Skin of body (tissue), 2 donors: ENCODE data around the gene GPSM3. TPM values are rescaled to one million over a fixed set of nuclear protein-coding genes. Genes with fewer than 3 reads are reported as not detected.
"Not testable (repeated sequence)": the region's sequence is repeated elsewhere in the genome, so short reads cannot be mapped to it uniquely, and the experiment has no call there.

Experiments
- DNase-seq: peaks from one replicate; lab custom pipeline; 2025; lab: John Stamatoyannopoulos, UW
- total RNA-seq: library from RNA; depleted of rRNA; stranded (reverse); fragments of >200 nt; gene quantifications from one replicate; pipeline ENCODE4 v1.2.3, GENCODE V29; 2014

Gene GPSM3
- total RNA-seq, 1 donor from 2014 or later: 4.1 TPM

DNA sequence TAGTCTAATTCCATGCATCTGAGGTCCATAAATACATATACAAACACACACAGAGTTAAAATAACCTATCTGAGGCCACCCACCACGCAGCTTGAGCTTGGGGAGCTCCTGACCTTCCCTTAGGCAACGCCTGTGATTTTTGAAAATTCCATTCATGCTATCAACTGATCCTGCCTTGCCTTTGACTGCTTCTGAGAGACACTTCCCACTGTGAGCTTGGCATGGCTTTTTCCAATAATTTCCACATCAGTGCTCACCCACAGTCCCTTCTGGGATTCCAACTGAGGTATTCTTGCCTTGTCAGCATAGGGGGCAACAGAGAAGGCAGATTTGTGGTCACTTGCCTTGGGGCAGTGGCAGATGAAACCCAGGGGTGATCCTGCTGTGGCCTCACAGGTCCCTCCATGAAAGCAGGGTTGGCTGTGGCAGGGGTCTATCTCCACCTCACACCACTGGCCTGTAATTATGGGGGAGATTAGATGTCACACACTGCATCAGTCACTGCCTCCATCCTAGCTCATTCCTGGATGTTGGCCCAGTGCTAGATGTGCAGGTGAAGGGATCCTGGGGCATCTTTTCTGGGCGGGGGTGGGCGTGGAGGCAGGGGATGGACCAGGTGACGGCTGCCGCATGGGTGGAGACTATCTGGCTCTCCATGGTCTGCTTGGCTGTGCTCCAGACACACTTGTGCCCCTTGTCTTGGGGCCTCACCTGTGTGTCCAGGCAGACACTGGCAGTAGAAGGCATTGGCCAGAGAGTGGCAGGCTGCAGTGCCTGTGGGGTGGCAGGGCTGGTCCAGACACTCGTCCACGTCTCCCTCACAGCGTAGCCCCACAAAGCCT, 11.2 kb upstream of the GPSM3 start:
- DNase-seq: no peak

DNA sequence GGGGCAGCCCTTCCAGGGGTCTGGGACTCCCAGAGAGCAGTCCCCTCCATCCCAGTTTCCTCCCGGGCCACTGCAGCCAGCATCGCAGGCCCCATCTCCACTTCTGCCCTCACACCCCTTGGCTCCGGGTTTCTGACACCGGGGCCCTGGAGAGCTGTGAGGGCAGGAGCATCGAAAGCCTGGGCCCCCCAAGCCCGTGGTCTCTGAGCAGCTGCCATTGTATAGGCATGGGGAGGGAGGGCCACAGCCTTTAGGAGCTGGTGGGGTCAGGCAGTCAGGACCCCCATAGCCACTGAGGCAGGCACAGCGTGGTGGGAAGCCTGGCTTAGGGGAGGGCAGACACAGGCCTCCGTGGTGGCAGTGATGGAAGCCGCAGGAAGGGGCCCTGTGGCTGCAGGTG, 9.7 kb upstream of the GPSM3 start:
- no peak for DNase-seq

DNA sequence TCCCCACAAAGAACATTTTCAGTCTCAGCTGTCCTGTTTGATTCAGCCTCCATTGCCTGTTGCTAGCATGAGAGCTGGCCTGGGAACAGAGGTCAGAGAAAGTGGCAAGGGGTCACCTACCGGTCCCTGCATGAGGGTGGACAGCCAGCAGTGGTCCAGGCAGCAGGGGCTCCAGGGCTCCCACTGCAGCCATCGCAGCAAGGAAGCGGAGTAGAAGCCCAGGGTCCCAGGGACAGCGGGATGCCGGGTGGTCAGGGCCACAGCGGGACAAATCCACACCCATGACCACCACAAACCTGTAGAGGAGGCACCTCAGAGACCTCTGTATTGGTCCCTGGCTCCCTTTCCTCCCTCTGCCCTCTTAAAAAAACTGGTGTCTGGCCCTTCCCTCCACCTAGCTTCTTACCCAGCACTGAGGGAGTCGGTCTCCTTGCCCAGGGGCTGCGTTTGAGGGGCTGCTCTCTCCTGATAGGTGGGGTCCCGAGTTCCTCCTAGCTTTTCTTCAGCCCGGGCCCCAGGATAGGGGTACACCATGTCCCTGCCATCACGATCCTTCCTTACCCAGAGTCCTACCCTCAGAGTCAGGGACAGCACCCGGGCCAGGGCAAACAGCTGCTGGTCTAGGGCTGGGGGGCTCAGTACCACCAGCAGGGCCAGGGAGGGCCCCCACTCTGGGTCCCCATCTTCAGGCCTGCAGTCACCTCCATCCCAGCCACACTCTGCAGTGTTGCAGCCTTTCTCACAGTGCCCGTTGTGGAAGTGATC, 8.4 kb upstream of the GPSM3 start:
- no peak for DNase-seq

DNA sequence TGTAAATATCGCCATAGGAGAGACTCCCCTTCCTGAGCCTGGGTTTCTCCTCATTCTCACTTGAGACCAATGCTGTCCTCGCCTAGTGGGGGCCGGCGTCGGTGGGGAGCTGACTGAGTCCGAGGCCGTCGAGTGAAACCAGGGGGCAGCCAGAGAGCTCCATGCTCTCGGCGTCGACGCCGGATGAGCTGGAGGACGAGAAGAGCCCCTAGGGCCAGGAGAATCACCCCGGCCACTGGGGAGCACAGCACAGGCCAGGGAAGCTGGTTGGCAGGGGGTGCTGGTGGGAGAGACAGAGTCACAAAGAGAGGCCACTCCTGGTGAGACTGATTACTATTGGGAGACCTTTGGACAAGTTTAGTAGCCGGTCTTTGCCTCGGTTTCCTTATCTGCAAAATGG, 6.4 kb upstream of the GPSM3 start:
- no peak for DNase-seq

DNA sequence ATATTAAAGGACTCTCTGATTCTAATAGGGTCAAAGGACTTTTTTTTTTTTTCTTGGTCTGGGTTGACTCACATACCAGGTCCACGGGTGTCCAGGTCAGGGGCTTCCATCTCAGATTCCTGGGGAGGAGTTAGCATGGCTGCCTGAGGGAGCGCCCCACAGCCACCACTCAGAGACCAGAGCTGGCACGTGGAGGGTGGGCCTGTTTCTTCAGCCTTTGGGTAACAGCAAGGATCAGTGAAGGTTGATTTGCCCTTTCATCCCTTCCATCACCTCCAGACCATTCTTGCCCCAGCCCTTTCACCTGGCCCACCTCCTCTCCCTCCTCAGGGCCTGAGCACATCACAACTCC, 5.9 kb upstream of the GPSM3 start:
- DNase-seq: no peak

DNA sequence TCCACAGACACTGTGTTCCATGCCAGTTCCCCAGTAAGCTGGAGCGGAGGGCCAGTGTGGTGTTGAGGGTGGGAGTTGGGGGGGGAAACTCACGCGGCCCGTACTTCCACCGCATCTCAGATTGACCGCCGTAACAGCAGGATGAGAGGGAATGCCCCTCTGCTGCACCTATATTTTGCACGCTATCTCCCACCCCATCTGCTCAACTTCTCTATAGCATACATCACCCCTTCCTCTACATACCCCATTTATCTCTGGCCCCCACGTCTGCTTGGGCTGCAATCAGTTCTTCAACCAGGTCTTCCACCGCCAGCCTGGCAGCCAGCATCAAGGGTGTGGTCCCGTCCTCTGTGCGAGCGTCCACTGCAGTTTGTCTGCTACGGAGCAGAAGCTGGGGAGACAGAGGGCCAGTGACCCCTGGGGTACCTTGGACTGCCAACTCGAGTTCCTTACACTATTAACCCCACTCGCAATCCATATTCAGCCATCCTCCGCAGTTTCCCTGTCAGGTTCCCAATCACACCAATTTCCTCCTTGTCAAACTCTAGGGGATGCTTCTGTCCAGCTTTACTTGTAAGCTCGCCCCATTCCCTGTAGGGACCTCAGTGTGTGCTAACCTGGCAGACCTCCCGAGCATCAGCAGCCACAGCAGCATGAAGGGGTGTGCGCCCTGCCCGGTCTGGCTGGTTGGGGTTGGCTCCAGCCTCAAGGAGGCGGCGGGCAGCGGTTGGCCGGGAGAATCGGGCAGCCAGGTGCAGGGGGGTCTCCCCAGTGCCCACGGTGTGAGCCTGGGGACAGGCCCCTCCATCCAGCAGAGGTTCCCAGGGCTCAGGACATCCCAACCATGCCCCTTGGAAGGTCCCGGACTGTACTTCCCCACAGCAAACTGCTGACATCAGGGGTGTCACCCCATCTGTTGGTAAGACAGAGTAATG, 4.5 kb upstream of the GPSM3 start:
- DNase-seq: peak; percentile 26

DNA sequence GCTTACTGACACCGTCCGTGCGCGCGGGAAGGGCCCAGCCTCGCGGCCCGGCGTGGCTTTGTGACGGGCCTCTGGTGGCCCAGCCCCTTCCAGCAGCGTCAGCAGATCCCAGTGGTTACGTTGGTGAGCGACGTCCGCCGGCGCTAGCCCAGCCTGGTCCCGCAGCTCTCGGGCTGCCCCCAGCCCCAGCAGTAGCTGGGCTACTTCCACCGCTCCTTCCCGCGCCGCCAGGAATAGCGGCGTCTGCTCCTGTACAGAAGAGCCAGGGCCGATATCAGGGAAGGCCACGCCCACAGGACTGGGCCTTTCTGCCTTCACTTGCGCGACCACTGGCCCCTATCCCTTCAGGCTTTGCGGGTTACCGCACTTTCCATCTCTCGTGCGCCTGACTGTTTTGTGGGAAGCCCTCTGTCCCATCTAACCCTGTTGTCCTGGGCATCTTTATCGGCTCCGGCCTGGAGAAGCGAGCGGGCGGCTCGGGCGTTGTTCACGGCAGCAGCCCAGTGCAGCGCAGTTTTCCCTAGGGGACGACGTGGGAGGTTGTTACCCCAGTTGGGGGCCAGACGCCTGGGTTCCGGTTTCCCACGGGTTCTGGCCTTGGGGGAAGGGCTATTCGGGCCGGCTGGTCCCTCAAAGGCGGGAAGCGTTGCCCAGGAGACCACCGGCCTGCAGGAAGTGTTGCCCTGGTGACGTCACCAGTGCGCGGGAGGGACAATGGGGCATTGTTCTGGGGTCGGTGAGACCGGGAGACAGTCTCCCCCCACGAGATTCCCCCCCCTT, 3.6 kb upstream of the GPSM3 start:
- DNase-seq: peak; percentile 85

DNA sequence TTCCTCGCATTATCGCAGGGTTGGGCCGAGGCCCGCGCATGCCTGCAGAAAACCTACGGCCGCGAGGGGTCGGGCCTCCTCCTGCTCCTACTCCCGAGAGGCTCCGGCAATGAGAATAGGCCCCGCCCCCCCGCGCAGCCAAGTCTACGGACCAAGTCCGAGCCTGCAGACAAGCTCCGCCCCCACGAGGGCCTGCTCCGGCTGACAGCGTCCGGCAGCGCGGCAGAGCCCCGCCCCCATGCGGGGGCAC, 3.1 kb upstream of the GPSM3 start:
- peak; percentile 100 for DNase-seq

DNA sequence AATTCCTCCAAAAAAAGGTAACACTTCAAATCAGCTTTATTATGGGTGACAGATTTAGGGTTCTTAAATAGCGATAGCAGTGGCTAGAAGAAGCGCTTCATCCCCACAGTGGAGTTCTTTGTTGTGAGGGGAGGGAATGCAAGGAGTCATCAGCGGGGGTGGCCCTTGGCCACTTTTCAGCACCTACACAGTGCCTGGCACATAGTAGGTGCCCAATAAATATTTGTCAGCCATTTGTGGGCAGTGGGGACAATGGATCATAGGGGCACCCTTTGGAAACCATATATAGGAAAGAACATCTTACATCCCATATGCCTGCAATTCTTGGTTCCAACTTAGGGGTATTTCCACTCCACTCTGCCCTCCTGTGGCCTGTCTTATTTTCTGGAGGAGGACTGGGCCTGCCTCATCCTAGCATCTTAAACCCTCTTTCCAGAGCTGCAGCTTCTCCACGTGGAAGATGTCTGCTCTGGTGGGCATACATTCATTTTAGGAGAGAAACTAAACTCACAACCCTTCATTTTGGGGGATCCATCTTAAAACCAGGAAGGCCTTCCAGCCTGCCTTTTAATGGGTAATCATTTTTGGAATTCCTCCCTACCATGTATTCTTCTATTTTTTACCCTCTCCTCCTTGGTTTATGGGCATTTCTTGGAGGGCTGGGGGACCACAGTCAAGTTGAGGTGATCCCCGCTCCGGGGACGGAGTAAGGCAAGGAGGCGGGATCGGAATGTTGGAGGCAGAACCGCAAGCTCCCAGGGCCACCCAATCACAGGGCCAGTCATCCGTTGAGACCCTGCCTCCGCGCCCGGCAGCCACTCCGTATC, 2.6 kb upstream of the GPSM3 start:
- peak; percentile 82 for DNase-seq

DNA sequence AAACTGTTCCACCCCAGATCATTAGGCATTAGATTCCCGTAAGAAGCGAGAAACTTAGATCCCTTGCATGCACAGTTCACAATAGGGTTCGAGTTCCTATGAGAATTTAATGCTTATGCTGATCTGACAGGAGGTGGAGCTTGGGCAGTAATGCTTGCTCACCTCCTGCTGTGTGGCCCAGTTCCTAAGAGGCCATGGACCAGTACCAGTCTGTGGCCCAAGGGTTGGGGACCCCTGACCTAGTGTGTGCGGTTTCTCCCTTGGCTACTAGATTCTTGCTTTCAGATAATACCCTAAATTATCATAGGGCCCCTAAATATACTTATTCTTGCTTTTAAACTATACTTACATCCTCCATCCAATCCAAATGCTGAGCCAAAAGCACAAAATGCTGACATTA, 1.9 kb upstream of the GPSM3 start:
- no peak for DNase-seq

DNA sequence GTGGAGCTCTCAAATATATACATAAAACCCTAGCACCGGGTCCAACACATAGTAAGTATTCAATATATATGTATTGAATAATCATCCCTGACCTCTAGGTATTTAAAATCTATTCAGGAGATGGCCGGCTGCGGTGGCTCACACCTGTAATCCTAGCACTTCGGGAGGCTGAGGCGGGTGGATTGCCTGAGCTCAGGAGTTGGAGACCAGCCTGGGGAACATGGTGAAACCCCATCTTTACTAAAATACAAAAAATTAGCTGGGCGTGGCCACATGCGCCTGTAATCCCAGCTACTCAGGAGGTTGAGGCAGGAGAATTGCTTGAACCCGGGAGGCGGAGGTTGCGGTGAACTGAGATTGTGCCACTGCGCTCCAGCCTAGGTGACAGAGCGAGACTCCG, 653 bp upstream of the GPSM3 start:
- not testable (repeated sequence) for DNase-seq

DNA sequence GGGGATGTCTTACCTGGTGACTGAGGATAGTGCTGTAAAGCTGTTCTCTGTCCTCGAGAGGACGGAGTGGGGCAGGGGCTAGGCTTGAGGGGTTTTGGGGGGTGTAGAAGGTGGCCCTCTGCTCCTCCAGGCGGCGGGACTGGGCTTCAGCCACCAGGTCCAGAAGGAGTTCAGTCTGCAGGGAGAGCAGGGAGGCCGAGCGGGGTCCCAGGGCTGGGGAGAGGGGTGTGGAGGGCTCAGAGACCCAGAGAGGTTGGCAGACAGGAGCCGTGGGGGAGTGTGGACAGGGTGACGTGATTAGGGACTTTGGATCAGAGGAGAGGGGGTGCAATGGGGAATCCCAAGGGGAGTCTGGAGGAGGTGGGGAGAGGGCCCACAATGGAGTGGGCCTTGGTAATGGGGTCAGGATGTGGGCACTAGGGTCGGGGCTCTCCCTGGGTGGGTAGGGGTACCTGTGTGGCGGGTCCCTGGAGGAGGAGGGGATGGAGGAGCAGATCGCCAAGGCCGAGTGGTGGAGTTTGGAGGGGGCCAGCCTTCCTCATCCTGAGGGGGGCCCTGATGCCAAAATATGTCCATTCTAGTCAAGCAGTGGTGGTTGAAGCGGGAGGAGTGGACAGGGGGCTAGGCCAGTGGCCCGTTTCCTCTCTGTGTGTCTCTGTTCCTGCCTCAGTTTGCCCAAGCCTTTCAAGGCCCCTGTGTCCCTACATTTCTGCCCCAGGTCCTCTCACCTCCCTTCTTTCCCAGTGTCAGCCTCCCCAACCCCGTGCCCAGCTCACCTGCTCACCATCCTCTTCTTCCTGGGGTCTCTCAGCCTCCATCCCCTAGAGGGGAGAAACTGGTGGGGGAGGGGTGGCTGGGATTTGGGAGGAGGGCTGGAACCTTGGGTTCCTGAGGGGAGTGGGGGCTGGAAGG, 491 bp downstream of the GPSM3 start:
- no peak for DNase-seq

DNA sequence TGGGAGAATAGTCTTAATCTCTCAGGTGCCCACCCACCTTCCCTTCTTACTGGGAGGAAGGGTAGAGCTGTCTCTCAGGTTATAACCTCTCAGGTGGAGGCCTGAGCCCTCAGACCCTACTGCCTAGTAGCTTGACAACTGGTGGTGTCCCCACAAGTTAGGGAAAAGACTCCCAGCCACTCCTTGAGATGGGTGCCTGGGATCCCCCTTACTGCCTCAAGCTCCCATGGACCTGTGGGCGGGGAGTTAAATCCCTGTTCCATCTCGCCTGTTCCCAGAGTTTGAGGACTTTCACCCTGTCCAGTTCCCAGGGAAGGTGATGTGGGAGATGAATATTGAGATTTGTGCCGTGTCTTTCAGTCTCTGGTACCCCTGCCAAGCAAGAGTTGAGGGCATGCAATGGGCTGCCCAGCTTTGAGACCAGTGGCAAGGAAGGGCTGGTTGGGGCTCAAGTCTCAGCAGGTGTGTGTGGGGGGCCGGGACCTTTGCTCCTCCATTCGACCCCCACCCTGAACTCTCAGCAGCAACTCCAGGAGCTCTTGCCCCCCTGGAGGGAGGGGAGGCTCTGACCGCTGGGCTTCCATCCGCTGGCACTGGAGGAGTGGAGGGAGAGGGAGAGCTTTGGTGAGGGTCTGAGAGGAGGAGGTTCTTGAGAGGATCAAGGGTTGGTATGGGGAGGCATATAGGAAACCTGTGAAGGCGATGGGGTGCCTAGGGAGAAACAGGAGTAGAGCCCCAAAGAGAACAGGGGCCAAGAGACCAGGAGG, 1.3 kb downstream of the GPSM3 start:
- peak; percentile 19 for DNase-seq

DNA sequence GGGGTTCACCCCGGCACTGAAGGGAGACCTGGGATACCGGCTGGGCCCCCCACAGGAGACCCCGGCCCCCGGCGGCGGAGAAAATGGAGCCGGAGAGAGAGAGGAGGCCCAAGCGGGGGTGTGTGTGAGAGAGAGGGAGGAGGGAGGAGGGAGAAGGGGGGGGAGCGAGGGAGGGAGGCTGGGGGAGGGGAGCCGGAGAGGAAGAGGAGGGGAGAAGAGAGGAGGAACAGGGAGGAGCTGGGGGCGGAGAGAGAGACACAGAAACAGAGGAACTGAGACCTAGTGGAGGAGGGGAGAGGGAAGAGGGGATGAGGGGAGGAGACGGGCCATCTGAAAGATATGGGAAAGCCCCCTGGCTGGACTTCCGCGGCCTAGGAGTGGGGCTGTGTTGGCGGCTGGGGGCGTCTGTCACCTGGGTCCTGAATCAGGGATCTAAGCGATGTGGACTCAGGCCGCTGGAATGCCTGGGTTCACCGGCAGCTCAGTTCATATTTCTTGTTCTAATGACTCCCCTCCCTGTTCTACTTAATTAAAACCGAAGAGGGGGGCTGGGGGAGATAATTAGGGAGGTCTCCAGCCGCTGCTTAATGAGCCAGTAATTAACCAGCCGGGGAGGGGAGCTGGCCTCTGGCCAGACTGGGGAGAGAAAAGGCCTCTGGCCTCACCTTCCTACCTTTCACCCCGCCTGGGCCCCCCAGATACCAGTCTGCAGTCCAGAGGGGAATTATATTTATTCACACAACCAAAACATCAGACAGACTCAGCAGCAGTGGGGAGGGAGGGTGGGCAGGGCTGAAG, 2.2 kb downstream of the GPSM3 start, which contains the start of gene PBX2:
Gene PBX2 (minus strand): TSS at position 149 of the 798 bp plus-strand sequence. CDS start 287 bp downstream, outside the sequence.
- DNase-seq: peak; percentile 89

DNA sequence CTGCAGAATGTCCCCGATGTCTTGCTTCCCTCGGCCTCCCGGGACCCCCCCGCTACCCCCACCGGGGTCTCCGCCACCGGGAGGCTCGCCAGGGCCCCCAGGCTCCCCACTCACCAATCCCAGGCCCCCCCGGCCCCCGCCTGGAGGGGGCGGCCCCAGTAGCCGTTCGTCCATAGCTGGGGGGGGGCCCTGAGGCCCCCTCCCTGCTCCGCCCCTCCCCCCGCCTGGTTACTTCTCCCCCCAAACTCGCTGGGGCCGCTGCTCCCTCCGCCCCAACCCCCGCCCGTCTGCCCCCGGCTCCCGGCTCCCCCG, 2.7 kb downstream of the GPSM3 start:
- no peak for DNase-seq

DNA sequence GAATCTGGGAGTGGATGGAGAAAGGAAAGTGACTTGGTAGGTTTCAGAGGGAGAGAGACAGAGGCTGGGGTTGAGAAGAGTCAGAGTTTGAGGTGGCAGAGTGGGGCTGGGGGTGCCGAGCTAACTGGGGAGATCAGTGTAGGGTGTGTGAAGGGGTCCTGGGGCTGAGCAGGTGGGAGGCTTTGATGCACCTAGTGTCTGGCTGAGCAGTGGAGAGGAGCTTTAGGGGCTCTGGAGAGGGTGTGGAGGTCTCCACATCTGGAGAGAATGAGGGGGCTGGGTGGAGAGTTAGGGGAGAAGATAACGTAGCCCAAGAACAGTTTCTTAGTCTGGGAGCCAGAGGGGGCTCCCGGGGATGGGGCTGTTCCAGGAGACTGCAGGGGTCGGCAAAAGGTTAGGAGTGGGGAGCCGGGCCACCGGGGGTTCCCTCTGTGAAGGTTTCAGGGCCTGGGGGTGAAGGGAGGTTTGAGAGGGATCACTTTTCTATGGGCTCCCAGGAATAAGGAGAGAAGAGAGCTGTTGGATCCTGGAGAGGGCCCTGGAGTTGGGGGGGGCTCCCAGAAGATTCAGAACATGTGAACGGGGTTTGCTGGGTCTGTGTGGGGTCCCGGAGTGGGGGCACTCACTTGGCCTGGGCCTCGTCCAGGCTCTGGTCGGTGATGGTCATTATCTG, 3.2 kb downstream of the GPSM3 start:
- DNase-seq: no peak

DNA sequence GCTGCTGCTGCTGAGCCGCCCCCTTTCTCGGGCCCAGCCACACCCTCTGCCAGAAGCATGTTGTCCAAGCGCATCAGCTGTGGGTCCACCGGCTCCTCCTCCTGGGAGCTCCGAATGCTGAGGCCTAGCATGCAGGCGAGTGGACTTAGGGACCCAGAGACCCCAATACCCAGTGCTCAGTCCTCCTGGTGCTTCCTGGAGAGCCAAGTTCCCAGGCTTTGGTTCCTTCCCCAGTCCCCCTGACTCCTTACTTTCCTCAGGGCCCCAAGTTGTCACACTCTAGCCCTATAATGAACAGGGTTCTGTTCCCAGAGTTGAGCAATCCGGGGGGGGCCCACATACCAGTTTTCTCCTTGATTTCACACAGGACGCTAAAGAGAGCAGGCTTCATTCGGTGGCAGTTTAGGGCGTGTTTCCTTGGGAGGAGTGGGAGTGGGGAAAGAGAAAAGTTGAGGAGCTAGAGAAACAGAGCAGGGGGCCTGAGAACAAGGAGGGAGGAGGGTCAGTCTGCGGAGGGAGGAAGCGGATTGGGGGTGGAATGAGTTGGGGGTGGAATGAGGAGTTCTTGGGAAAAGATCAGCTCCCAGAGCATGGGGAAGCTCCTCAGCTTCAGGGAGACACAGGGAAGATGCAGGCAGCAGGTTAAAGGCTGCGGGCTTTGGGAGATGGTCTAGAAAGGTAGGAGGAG, 3.9 kb downstream of the GPSM3 start:
- no peak for DNase-seq
